IPS DF 6.9 (cell line): Measurements from ENCODE around the gene MRRF.

Experiments
- DNase-seq: peaks from one replicate; pipeline ENCODE4 v3.0.0-alpha.2; 2013; ENCODE audit warnings: low read depth, low spot score
- H3K27ac ChIP-seq: one replicate; pipeline ENCODE4 v1.5.1; 2013; ENCODE audit warnings: low read length, control low read depth
- H3K27me3 ChIP-seq: 2 replicates; pipeline ENCODE4 v1.6.1; 2013; ENCODE audit warnings: mild to moderate bottlenecking, low read length; ENCODE audit not compliant: control insufficient read depth, insufficient read depth
- H3K36me3 ChIP-seq: 2 replicates; pipeline ENCODE4 v1.6.1; 2013; ENCODE audit warnings: low read length; ENCODE audit not compliant: control insufficient read depth, insufficient read depth
- H3K4me1 ChIP-seq: 2 replicates; pipeline ENCODE4 v1.6.1; 2013; ENCODE audit warnings: low read length; ENCODE audit not compliant: control insufficient read depth, insufficient read depth
- H3K4me3 ChIP-seq: 2 replicates; pipeline ENCODE4 v1.5.1; 2013; ENCODE audit warnings: mild to moderate bottlenecking, low read length
- H3K9me3 ChIP-seq: 2 replicates; pipeline ENCODE4 v1.6.1; 2013; ENCODE audit warnings: low read length, inconsistent platforms; ENCODE audit not compliant: control insufficient read depth, insufficient read depth
- WGBS: extraction: QIAGEN DNeasy Blood & Tissue Kit; methylation state at CpG from one replicate; pipeline ENCODE4 v1.1.7; 2013; ENCODE audit warnings: mixed read lengths, missing lambda C conversion rate; ENCODE audit not compliant: insufficient read length, insufficient coverage; 5-methylcytosine and 5-hydroxymethylcytosine counted together

Gene MRRF

GRCh38 chr9:122264360-122265148, at the start of gene MRRF, which contains the start of gene RBM18:
MRRF (plus strand) TSS chr9:122264882; CDS start chr9:122270892, 6,010 bp downstream.
RBM18 (minus strand) TSS chr9:122264840; CDS start chr9:122261492, 3,348 bp downstream.
- H3K4me1 ChIP-seq = no peaks in the 10 kb centered on the region
- WGBS = no CpG with 5 or more reads among the region's 60 CpGs

DNA sequence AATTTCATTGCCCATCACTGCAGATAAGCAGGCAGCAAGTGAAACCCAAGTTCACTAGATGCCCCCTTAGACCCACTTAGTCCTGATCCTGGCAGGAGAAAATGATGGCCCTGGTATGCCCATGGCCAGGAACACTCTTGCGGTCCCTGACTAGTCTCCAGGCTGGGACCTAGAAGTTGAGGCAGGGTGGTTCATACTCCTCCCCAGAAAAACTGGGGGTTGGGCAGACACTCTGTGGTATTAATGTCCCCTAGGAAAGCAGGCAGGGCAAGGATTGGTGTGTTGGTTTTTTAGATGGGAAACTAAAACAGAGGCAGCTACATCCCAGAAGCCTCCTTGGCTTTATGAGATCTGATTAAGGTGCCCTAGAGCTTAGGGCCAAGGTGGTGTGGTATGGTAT, 49.0 kb upstream of the MRRF start:
- Histone ChIP-seq H3K4me3 (no peak overlapping the region), H3K27me3 (peaks cover 73% of the 10 kb centered on the region), H3K36me3 (no peaks in the 10 kb centered on the region), H3K9me3 (no peaks in the 10 kb centered on the region), H3K4me1 (peaks cover 7% of the 10 kb centered on the region), H3K27ac (no peak overlapping the region)
- DNase-seq = no peak
- WGBS = no CpG with 5 or more reads among the region's 1 CpG

More at GRCh38 chr9:122264360-122265148, at the start of gene MRRF, which contains the start of gene RBM18:
- peak; percentile 79 for DNase-seq
- H3K9me3 ChIP-seq = no peaks in the 10 kb centered on the region
- no peaks in the 10 kb centered on the region for H3K27me3 ChIP-seq
- peak within 1 kb of the TSS; percentile 77; the same call in 1 of the 2 replicates for H3K4me3 ChIP-seq
- no peaks in the 10 kb centered on the region; the same call in none of the 2 replicates for H3K36me3 ChIP-seq
- H3K27ac ChIP-seq = no peak within 1 kb of the TSS

DNA sequence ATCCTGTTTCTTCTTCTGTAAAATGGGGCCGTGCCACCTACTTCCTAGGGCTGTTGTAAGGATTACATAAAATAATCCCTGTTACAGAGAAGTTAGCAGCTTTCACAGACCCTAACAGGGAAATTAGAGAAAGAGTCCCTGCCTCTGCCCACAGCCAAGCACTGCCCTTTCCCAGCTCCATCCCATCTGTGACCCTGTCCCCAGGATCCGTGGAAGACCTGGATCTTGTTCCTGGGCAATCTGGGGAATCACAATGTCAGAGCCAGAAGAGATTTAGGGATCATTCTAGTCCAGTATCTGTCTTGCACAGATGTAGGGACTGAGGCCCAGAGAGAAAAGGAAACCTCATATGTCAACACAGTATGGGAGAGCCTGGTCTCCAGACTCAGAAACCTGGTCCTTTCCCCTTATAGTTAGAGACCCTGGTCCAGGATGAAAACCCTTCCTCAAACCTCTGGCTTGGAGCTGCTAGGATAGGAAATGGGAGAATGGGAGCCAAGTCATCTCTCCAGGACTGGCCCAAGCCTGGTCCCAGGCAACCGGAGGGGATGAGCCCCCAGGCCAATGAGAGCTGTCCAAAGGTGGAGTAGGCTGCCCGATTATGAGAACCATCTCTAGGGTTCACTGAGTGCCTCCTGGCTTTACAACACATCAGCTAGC, 48.4 kb upstream of the MRRF start:
- Histone ChIP-seq H3K27me3 (peaks cover 77% of the 10 kb centered on the region), H3K4me1 (peaks cover 9% of the 10 kb centered on the region)
- DNase-seq = no peak

GRCh38 chr9:122216798-122217418, 47.8 kb upstream of the MRRF start:
- H3K4me1 ChIP-seq = peaks cover 9% of the 10 kb centered on the region
- peaks cover 81% of the 10 kb centered on the region for H3K27me3 ChIP-seq
- no peaks in the 10 kb centered on the region for H3K9me3 ChIP-seq
- peak overlapping the region; percentile 18; the same call in 1 of the 2 replicates for H3K4me3 ChIP-seq
- no peak for DNase-seq
- no peak overlapping the region for H3K27ac ChIP-seq
- WGBS = no CpG with 5 or more reads among the region's 35 CpGs
- H3K36me3 ChIP-seq = no peaks in the 10 kb centered on the region

More for the DNA sequence above, 48.4 kb upstream of the MRRF start:
- H3K9me3 ChIP-seq = no peaks in the 10 kb centered on the region
- no peaks in the 10 kb centered on the region for H3K36me3 ChIP-seq
- WGBS = no CpG with 5 or more reads among the region's 4 CpGs
- no peak overlapping the region for H3K27ac ChIP-seq
- H3K4me3 ChIP-seq = peak overlapping the region; percentile 18; the same call in 1 of the 2 replicates

- Histone ChIP-seq H3K9me3 (no peaks in the 10 kb centered on the region), H3K27ac (no peak overlapping the region), H3K27me3 (peaks cover 81% of the 10 kb centered on the region), H3K4me3 (no peak overlapping the region), H3K36me3 (no peaks in the 10 kb centered on the region), H3K4me1 (peaks cover 9% of the 10 kb centered on the region)
- no peak for DNase-seq
- WGBS = no CpG with 5 or more reads among the region's 4 CpGs
Observed at GRCh38 chr9:122217640-122218039, 47.0 kb upstream of the MRRF start.

- WGBS = no CpG with 5 or more reads among the region's 11 CpGs
Observed at GRCh38 chr9:122218071-122218934, 46.4 kb upstream of the MRRF start.

GRCh38 chr9:122218935-122219855, 45.5 kb upstream of the MRRF start:
- no peaks in the 10 kb centered on the region for H3K9me3 ChIP-seq
- H3K27ac ChIP-seq = no peak overlapping the region
- peaks cover 89% of the 10 kb centered on the region for H3K27me3 ChIP-seq
- WGBS = no CpG with 5 or more reads among the region's 59 CpGs
- H3K36me3 ChIP-seq = no peaks in the 10 kb centered on the region
- DNase-seq = no peak
- peaks cover 9% of the 10 kb centered on the region for H3K4me1 ChIP-seq
- H3K4me3 ChIP-seq = peak overlapping the region; percentile 19

More at GRCh38 chr9:122218071-122218934, 46.4 kb upstream of the MRRF start:
- Histone ChIP-seq H3K9me3 (no peaks in the 10 kb centered on the region), H3K27ac (no peak overlapping the region), H3K36me3 (no peaks in the 10 kb centered on the region), H3K4me3 (no peak overlapping the region), H3K4me1 (peaks cover 9% of the 10 kb centered on the region), H3K27me3 (peaks cover 81% of the 10 kb centered on the region)
- DNase-seq = no peak

DNA sequence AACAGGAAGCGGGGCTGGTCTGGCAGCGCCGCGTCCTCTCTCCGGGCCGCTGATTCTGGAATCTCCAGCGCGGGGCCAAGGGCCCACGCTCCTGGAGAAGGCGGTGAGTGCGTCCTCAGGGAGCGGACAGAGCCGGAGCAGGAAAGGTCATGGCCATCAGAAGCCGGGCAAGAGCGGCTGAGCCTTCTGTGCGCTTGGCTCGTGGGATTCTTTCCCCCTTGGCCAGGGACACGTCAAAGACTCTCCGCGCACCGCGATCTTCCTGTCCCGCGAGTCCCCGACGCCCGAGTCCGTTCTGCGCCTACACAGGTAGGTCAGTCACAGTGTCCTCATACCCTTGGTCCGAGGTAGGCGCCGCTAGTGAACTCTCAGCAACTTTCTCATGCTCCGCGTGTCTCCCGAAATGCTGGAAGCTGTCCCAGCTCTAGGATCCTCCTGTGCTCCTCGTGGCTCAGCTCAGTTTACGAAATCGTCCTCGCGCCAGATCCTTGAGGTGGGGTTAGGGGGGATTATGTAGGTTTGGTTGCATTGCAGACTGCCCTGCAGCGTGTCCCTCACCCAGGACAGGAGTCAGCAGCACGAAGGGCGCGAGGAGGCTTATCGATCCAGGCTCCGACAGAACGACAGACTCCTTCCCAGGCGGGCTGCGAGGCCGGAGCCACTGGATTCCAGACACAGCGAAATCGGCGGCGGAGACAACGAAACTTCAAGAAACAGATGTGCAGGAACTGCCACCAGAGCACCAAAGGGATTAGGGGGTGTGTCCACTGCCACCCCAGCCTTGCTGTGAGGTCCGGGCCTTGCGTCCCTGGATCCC, 44.6 kb upstream of the MRRF start:
- Histone ChIP-seq H3K9me3 (no peaks in the 10 kb centered on the region), H3K27ac (no peak overlapping the region), H3K27me3 (peaks cover 94% of the 10 kb centered on the region), H3K4me1 (peaks cover 9% of the 10 kb centered on the region), H3K36me3 (no peaks in the 10 kb centered on the region), H3K4me3 (peak overlapping the region; percentile 19; the same call in 1 of the 2 replicates)
- WGBS = no CpG with 5 or more reads among the region's 57 CpGs
- no peak for DNase-seq
